HuH-7.5 (cell line): ENCODE data around the gene DRC7.
"Not testable (repeated sequence)": the region's sequence is repeated elsewhere in the genome, so short reads cannot be mapped to it uniquely, and the experiment has no call there.

Experiments
- DNase-seq: peaks from one replicate; pipeline ENCODE4 v3.0.0; 2011; ENCODE audit warnings: low spot score

Gene DRC7

GRCh38 chr16:57693550-57693949 lies 1.1 kb upstream of the DRC7 start:
- DNase-seq = no peak

- peak; percentile 45 for DNase-seq
Measured at GRCh38 chr16:57694231-57694724, 328 bp upstream of the DRC7 start.

GRCh38 chr16:57695680-57696069 lies 1.1 kb downstream of the DRC7 start:
- DNase-seq = no peak

GRCh38 chr16:57696240-57696639 lies 1.6 kb downstream of the DRC7 start:
- DNase-seq = no peak

GRCh38 chr16:57697896-57698537 lies 3.4 kb downstream of the DRC7 start:
- no peak for DNase-seq

GRCh38 chr16:57698812-57699405 lies 4.3 kb downstream of the DRC7 start:
- no peak for DNase-seq

- DNase-seq = no peak
Measured at GRCh38 chr16:57699481-57699880, 4.9 kb downstream of the DRC7 start.

- DNase-seq = no peak
Measured at GRCh38 chr16:57699899-57700298, 5.3 kb downstream of the DRC7 start.

- no peak for DNase-seq
Measured at GRCh38 chr16:57700781-57701551, 6.4 kb downstream of the DRC7 start.

- DNase-seq = no peak
Measured at GRCh38 chr16:57701759-57702371, 7.3 kb downstream of the DRC7 start.

- peak; percentile 57 for DNase-seq
Measured at GRCh38 chr16:57703416-57704010, 8.9 kb downstream of the DRC7 start.

GRCh38 chr16:57704011-57704904 lies 9.7 kb downstream of the DRC7 start:
- no peak for DNase-seq

GRCh38 chr16:57704905-57705852 lies 10.6 kb downstream of the DRC7 start:
- no peak for DNase-seq

- no peak for DNase-seq
Measured at GRCh38 chr16:57706717-57707116, 12.1 kb downstream of the DRC7 start.

- DNase-seq = no peak
Measured at GRCh38 chr16:57707331-57707730, 12.7 kb downstream of the DRC7 start.

- DNase-seq = no peak
Measured at GRCh38 chr16:57708168-57708567, 13.6 kb downstream of the DRC7 start.

GRCh38 chr16:57709663-57710062 lies 15.1 kb downstream of the DRC7 start:
- no peak for DNase-seq

GRCh38 chr16:57711346-57711745 lies 16.7 kb downstream of the DRC7 start:
- DNase-seq = no peak

GRCh38 chr16:57711993-57712392 lies 17.4 kb downstream of the DRC7 start:
- DNase-seq = no peak

GRCh38 chr16:57712569-57712968 lies 18.0 kb downstream of the DRC7 start:
- DNase-seq = not testable (repeated sequence)
